SK-N-SH treated with all-trans-retinoic acid at 6 μM for 48 hours (cell line): ENCODE results near the gene THSD4.

Experiments used
- BACH2 ChIP-seq: fragments of 250-450 bp; sonication (Bioruptor Pico); IDR thresholded peaks from 2 replicates; pipeline ENCODE4 v1.9.0; 2021; ENCODE audit warnings: mild to moderate bottlenecking, borderline replicate concordance
- GLIS3 ChIP-seq: fragments of 250-450 bp; sonication (Bioruptor Pico); IDR thresholded peaks from 2 replicates; pipeline ENCODE4 v1.5.0; 2020; ENCODE audit warnings: mild to moderate bottlenecking, moderate library complexity
- PPARA ChIP-seq: fragments of 250-450 bp; sonication (Bioruptor Pico); IDR thresholded peaks from 2 replicates; pipeline ENCODE4 v1.5.0; 2020; ENCODE audit warnings: mild to moderate bottlenecking, borderline replicate concordance
- RARB ChIP-seq: fragments of 250-450 bp; sonication (Bioruptor Pico); IDR thresholded peaks from 2 replicates; pipeline ENCODE4 v1.8.0; 2021; ENCODE audit warnings: mild to moderate bottlenecking, moderate library complexity
- TCF4 ChIP-seq: fragments of 250-450 bp; sonication (Bioruptor Pico); IDR thresholded peaks from 2 replicates; pipeline ENCODE4 v1.8.0; 2021; ENCODE audit warnings: mild to moderate bottlenecking, moderate library complexity, borderline replicate concordance
- TOX ChIP-seq: fragments of 250-450 bp; sonication (Bioruptor Pico); IDR thresholded peaks from 2 replicates; pipeline ENCODE4 v1.8.0; 2021; ENCODE audit warnings: mild to moderate bottlenecking, moderate library complexity, borderline replicate concordance
- ZNF70 ChIP-seq: fragments of 450-650 bp; formaldehyde crosslinking; IDR thresholded peaks from 2 replicates; pipeline ENCODE4 v1.5.0; 2020; ENCODE audit warnings: mild to moderate bottlenecking, moderate library complexity
- TF ChIP-seq, protein P1 (sequence below): fragments of 250-450 bp; sonication (Bioruptor Pico); IDR thresholded peaks from 2 replicates; pipeline ENCODE4 v1.8.0; 2020; ENCODE audit warnings: mild to moderate bottlenecking, moderate library complexity, borderline replicate concordance
- TF ChIP-seq, protein P2 (sequence below): fragments of 250-450 bp; sonication (Bioruptor Pico); IDR thresholded peaks from 2 replicates; pipeline ENCODE4 v1.5.1; 2021; ENCODE audit warnings: mild to moderate bottlenecking, moderate library complexity

DNA sequence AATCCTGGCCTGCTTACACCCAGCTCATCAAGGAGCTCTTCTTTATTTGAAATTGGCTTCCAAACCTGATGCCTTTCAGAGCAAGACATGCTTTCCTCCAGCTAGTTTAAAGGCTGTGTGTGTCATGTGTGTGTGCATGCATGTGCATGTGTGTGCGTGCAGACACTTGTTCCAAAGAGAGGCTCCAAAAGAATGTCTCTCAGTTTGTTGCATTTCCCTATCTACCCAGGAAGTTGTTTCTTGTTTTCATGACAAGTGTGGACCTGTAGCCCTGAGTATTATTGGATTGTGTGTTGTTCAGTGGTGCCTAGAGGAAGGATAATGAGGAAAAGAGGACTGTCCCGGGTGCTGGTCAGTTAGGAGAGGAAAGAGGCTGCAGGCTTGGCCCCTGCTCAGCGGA lies 240.0 kb downstream of the THSD4 start:
- TF ChIP-seq, protein P1, sequence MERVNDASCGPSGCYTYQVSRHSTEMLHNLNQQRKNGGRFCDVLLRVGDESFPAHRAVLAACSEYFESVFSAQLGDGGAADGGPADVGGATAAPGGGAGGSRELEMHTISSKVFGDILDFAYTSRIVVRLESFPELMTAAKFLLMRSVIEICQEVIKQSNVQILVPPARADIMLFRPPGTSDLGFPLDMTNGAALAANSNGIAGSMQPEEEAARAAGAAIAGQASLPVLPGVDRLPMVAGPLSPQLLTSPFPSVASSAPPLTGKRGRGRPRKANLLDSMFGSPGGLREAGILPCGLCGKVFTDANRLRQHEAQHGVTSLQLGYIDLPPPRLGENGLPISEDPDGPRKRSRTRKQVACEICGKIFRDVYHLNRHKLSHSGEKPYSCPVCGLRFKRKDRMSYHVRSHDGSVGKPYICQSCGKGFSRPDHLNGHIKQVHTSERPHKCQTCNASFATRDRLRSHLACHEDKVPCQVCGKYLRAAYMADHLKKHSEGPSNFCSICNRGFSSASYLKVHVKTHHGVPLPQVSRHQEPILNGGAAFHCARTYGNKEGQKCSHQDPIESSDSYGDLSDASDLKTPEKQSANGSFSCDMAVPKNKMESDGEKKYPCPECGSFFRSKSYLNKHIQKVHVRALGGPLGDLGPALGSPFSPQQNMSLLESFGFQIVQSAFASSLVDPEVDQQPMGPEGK (CRISPR knock-in tag), result no peak
- no peak for TF ChIP-seq TOX (CRISPR knock-in tag)
- no peak for TF ChIP-seq GLIS3 (CRISPR knock-in tag)
- TF ChIP-seq, protein P2, sequence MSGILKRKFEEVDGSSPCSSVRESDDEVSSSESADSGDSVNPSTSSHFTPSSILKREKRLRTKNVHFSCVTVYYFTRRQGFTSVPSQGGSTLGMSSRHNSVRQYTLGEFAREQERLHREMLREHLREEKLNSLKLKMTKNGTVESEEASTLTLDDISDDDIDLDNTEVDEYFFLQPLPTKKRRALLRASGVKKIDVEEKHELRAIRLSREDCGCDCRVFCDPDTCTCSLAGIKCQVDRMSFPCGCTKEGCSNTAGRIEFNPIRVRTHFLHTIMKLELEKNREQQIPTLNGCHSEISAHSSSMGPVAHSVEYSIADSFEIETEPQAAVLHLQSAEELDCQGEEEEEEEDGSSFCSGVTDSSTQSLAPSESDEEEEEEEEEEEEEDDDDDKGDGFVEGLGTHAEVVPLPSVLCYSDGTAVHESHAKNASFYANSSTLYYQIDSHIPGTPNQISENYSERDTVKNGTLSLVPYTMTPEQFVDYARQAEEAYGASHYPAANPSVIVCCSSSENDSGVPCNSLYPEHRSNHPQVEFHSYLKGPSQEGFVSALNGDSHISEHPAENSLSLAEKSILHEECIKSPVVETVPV (CRISPR knock-in tag), result no peak
- no peak for TF ChIP-seq BACH2
- no peak for TF ChIP-seq TCF4 (CRISPR knock-in tag)
- no peak for TF ChIP-seq ZNF70 (CRISPR knock-in tag)
- no peak for TF ChIP-seq PPARA (CRISPR knock-in tag)
- TF ChIP-seq RARB (CRISPR knock-in tag), result no peak
